C1 segment of cervical spinal cord (tissue), 14 donors: Measurements from ENCODE around the gene DVL2.

Source experiments
- DNase-seq, 14 donors: peaks; one replicate each; lab custom pipeline; 2025; lab: John Stamatoyannopoulos, UW

Gene DVL2

GRCh38 chr17:7238420-7239090 lies 4.2 kb upstream of the DVL2 start:
- DNase-seq = peak in 3 of 14 donors; percentile 41 to 76 (median 66)

DNA sequence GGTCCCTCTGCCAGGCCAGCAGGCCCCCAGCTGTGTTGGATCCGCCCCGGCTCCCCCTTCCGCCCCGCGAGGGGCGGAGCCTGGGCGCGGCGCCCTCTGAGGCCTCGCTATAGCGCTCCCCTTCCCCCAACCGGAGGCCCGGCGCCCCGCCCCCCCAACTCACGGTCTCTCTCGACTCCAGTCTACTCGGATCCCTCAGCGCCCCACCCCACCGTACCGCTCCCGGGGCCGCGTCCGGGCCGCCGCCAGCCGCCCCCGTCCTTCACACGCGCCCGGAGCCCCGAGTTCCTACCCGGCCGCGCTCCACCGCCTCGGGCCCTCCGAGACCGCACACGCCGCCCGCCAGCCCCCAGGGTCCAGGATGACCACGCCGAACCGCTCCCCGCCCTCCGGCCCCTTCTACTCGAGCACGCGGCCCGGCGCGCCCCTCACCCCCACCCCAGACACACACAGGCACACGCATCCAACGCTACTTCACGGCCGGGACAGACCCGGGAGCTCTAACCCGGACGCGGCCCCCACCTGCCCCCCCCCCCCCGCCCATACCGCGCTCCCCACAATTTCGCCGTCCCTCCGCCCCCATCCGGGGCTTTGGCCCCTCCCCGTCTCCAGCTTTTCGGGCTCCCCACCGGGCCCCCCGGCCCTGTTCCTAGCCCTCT lies 3.6 kb upstream of the DVL2 start:
- DNase-seq = peak in 13 of 14 donors; percentile 16 to 76 (median 45)

- no peak for DNase-seq
Measured at GRCh38 chr17:7237266-7237760, 3.0 kb upstream of the DVL2 start.

- DNase-seq = no peak
Measured at GRCh38 chr17:7236808-7237207, 2.5 kb upstream of the DVL2 start.

GRCh38 chr17:7235693-7236665 lies 1.7 kb upstream of the DVL2 start:
- DNase-seq = no peak

GRCh38 chr17:7233701-7234082 lies 625 bp downstream of the DVL2 start:
- DNase-seq = no peak

DNA sequence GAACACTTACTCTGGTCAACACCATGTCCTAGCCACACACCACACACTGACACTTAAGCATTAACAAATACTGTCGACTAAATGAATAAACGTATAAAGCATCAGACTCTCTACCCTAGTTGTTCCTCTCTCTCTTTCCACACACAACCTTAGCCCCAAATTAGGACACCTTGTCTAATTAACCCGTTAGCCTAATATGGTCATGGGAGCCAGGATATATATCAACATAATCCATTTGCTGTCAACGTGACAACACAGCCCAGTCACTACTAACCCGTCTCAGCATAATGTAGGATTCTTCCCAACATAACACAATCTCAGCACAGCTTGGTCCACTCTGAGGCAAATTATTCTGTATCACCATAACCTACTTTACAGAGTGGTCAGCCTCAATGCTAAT lies 2.2 kb downstream of the DVL2 start:
- no peak for DNase-seq

DNA sequence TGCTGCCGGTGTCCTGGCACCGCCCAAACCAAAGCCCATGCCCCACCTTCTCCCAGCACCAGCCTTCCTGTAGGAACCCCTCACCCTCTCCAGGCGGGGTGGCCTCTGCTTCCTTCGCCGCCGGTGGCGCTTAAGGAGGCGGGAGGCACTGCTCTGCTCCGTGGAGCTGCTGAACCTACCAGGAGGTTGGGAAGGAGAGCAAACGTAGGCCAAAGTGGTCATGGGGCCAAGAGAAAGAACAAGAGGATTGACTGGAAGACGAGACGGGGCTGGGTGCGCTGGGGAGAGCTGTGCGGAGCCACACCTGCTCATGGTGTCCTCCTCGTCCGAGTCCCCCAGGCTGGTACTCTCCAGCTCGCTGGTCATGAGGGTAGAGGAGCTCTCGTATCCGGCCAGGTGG lies 4.8 kb downstream of the DVL2 start:
- DNase-seq = no peak

DNA sequence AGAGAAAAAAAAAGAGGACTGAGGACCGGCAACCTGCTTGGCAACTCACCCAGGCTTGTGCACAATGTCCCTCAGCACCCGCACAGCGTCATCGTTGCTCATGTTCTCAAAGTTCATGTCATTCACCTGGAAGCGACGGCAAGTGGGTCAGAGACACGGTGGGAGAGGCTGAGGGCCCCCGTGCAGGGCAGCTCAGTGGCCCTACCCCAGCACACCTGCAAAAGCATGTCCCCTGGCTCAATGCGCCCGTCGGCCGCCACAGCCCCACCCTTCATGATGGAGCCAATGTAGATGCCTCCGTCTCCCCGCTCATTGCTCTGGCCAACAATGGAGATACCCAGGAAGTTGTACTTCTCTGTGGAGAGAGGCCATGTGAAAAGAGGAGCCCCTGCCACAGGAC lies 5.4 kb downstream of the DVL2 start:
- no peak for DNase-seq

- DNase-seq = no peak
Measured at GRCh38 chr17:7226721-7227710, 7.3 kb downstream of the DVL2 start.

DNA sequence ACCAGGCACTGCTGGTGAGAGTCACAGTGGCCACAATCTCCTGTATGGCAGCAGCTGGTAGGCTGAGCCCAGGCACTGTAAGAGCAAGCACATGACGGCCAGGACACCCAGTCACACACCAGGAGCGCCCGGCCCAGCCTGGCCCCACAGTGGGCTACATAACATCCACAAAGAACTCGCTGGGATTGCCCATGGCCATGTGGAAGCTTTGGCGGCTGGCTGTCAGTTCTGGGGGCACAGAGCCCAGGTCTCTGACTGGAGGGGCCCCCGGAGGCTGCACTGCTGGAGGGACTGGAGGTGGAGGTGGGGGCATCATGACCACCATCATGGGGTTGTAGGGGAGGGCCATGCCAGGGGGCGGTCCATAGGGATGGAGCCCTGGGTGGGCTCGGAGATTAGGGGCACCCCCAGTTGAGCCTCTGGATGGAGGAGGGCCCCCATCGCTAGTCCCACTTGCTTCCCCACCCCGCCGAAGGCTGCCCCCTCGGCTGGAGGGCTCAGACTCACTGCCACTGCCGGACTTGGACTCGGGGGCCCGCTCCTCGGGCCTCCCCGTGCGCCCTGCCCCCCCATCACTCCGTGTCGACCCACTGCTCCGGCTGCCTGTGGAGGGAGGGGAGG lies 8.5 kb downstream of the DVL2 start:
- DNase-seq = no peak

- no peak for DNase-seq
Measured at GRCh38 chr17:7224661-7225111, 9.6 kb downstream of the DVL2 start.

- DNase-seq = peak in 1 of 14 donors; percentile 16
Measured at GRCh38 chr17:7224110-7224509, 10.2 kb downstream of the DVL2 start.

- no peak for DNase-seq
Measured at GRCh38 chr17:7223375-7223774, 10.9 kb downstream of the DVL2 start.

DNA sequence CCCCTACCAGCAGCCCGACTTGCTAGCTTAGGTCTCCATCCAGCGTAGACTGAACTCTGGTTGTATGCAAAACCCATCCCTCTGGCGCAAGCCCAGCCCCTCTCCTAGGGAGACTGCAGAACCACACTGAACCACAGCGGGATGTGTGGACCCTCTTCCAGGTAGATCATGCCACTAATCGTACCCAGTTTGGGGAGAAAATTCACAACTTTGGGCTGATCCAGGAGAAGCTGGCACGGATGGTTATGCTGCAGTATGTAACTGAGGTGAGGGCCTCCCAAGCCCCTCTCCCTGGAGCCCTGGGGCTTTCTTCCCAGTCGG lies 11.4 kb downstream of the DVL2 start:
- no peak for DNase-seq

DNA sequence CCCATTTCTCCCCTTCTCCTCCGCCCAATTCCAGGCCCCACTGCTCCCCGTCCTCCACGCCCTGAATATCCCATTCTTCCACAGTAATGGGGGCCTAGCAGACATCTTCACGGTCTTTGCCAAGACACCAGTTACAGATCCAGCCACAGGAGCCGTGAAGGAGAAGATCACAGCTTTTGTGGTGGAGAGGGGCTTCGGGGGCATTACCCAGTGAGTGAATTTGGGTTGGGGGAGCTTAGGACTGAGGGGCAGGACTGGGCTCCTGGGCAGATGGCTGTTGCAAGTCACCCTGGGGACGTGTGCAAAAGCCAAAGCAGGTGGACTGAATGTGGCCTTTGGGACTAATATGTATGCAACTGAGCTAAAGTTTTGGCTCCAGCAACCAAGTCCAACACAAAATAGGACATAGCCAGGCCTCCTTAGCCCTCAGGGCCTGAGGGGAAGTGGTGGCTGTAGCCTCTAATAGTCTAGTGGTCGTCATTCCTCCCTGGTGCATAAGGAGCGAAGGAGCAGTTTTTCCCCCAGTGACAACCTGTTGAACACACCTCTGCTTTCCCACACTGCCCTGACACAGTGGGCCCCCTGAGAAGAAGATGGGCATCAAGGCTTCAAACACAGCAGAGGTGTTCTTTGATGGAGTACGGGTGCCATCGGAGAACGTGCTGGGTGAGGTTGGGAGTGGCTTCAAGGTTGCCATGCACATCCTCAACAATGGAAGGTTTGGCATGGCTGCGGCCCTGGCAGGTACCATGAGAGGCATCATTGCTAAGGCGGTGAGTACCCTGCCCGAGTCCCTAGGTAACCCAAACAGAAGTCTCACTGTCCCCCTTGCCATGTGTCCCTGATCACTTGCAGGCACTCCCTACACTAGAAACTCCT lies 12.0 kb downstream of the DVL2 start:
- no peak for DNase-seq

DNA sequence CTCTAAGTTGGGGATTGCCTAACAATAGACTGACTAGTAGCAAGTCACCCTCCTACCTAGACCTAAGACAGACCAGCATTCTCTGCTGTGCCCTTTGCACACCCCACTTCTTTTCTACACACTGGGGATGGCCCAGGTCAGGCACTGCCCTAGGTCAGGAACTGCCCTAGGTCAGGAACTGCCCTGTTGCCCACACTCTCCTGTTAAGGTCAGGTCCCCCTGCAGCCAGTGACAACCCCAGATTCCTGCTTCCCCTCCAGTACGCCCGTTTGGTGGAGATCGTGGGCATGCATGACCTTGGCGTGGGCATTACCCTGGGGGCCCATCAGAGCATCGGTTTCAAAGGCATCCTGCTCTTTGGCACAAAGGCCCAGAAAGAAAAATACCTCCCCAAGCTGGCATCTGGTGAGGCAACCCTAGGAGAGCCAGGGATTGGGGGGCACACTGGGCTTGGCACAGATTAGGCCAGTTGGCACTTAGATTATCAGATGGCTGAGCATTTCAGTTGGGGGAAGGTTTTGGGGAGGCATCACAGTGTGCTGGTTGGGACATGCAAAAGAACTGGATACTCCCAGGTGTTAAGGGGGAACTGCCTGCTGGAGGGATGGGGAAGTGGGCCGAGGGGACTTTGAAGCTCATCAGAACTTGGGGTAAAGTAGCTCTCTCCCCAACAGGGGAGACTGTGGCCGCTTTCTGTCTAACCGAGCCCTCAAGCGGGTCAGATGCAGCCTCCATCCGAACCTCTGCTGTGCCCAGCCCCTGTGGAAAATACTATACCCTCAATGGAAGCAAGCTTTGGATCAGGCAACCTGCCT lies 12.8 kb downstream of the DVL2 start:
- DNase-seq = no peak

GRCh38 chr17:7220593-7221277 lies 13.6 kb downstream of the DVL2 start:
- DNase-seq = peak in 3 of 14 donors; percentile 9 to 29 (median 28)
